ENCODE measurements around the gene RNASE8. TPM values are rescaled to one million over a fixed set of nuclear protein-coding genes. Genes with fewer than 3 reads are reported as not detected.

Gene RNASE8
- total RNA-seq, 1 experiment from 2014 or later, result not detected

DNA sequence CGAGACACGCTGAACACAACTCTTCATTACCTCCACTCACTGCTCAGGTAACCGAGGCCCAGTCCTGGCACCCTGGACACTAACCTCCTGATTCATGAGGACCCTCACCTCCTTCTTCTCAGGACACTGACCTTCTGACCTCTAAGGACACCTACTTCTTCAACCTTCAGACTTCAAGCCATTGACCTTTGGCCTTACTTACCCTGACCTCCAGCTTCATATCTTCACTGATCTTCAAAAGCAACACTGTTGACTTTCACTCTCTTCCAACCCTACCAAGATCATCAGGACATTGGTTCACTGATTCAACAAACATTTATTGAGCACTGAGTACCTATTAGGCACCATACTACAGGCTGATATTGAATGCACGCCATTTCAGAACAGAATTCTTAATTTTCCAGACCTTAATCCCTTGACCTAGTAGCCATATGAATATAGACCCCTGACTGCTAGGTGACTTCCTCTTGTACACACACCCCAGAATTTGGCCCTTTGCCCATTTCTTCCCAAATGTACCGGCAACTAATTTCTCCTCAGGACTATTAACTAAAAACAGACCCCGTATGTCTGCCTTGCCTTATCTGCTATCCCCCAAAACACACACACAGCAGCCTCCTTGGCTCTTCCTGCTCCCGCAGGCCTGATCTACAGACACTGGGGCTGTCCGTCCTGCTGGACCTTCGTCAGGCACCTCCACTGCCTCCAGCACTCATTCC lies 18.3 kb downstream of the RNASE8 start:
- ATAC-seq, result no peak
- Histone ChIP-seq H3K27me3 (ENCODE audit: low read length) (peaks cover 18% of the 10 kb centered on the region), H3K79me2 (ENCODE audit: low read length) (no peaks in the 10 kb centered on the region), H3K9me3 (ENCODE audit: low read length) (no peaks in the 10 kb centered on the region), H4K20me1 (ENCODE audit: low read length) (no peaks in the 10 kb centered on the region), H2AFZ (ENCODE audit: low read length) (no peak overlapping the region), H3K27ac (ENCODE audit: low read length) (no peak overlapping the region), H3K9ac (ENCODE audit: low read length) (no peak overlapping the region), H3K4me2 (ENCODE audit: low read length) (no peak overlapping the region), H3K4me1 (ENCODE audit: insufficient read depth, low read length) (no peaks in the 10 kb centered on the region), H3K9me2 (replicated peaks; ENCODE audit: low read length) (no peaks in the 10 kb centered on the region), H3F3A (ENCODE audit: low read length, unreplicated experiment) (no peaks in the 10 kb centered on the region), H3K36me3 (ENCODE audit: low read depth, low read length) (no peaks in the 10 kb centered on the region), H3K4me3 (ENCODE audit: low read length) (no peak overlapping the region)
- no peak for DNase-seq
- ChIA-PET POLR2A (ENCODE audit: unreplicated experiment) (no interaction called here), CTCF (no interaction called here)
- no TSS peak for BruUV-seq (replicated peaks)
- TF ChIP-seq EZH2phosphoT487 (IDR thresholded peaks at IDR 0.05; ENCODE audit: borderline replicate concordance, low read length) (no peak), EZH2 (IDR thresholded peaks at IDR 0.05; ENCODE audit: low read length, unreplicated experiment) (no peak)
- TF ChIP-seq, protein P1, sequence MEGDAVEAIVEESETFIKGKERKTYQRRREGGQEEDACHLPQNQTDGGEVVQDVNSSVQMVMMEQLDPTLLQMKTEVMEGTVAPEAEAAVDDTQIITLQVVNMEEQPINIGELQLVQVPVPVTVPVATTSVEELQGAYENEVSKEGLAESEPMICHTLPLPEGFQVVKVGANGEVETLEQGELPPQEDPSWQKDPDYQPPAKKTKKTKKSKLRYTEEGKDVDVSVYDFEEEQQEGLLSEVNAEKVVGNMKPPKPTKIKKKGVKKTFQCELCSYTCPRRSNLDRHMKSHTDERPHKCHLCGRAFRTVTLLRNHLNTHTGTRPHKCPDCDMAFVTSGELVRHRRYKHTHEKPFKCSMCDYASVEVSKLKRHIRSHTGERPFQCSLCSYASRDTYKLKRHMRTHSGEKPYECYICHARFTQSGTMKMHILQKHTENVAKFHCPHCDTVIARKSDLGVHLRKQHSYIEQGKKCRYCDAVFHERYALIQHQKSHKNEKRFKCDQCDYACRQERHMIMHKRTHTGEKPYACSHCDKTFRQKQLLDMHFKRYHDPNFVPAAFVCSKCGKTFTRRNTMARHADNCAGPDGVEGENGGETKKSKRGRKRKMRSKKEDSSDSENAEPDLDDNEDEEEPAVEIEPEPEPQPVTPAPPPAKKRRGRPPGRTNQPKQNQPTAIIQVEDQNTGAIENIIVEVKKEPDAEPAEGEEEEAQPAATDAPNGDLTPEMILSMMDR (conservative IDR thresholded peaks at IDR 0.05; ENCODE audit: low read depth, low read length), result no peak
- intact Hi-C loops (cut with micrococcal nuclease), result no loop called here

DNA sequence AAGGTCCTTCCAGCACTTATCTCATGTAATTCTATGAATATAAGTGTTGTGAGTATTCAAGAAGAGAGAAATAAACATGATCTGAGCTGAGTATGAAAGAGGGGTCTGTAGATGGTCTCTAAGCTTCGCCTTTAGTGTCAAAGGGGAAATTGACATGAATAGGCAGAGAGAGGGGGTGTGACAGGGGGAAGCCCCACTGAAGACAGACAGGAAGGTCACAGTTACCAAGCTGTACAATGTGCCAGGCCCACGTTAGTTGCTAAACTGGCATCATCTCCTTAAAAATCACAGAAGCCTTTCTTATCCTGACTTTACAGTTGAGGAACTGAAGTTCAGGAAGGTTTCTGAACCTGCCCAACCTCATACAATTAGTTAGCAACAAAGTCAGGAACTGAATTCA lies 20.1 kb downstream of the RNASE8 start:
- TF ChIP-seq EZH2 (IDR thresholded peaks at IDR 0.05; ENCODE audit: low read length, unreplicated experiment) (no peak), EZH2phosphoT487 (IDR thresholded peaks at IDR 0.05; ENCODE audit: borderline replicate concordance, low read length) (no peak)
- TF ChIP-seq, protein P1 (conservative IDR thresholded peaks at IDR 0.05; ENCODE audit: low read depth, low read length), result no peak
- no peak overlapping the region for H3K4me3 ChIP-seq (ENCODE audit: low read length)

DNA sequence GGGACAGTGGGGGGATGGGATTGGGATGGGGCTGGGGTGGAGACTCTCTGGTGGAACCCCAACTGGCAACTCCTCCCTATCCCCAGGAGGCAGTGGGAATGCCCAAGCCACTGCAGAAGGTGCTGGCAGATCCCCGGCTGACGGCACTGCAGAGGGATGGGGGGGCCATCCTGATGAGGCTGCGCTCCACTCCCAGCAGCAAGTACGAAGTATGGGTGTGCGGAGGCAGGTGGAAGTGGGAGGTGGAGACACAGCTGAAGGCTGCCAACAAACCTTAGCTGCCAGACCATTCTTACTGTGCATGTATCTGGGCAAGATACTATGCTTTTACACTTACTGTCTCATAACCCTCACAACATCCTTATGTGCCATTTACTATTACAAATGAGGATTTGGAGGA lies 20.7 kb downstream of the RNASE8 start:
- no peaks in the 10 kb centered on the region for H3K79me2 ChIP-seq (ENCODE audit: low read length)
- no peak overlapping the region for H3K9ac ChIP-seq (ENCODE audit: low read length)
- no peaks in the 10 kb centered on the region for H3K9me3 ChIP-seq (ENCODE audit: low read length)
- H3K4me1 ChIP-seq (ENCODE audit: insufficient read depth, low read length), result no peaks in the 10 kb centered on the region
- no TSS peak for BruUV-seq (replicated peaks)
- no peaks in the 10 kb centered on the region for H4K20me1 ChIP-seq (ENCODE audit: low read length)
- TF ChIP-seq, protein P1 (conservative IDR thresholded peaks at IDR 0.05; ENCODE audit: low read depth, low read length), result no peak
- no peak for TF ChIP-seq EZH2 (IDR thresholded peaks at IDR 0.05; ENCODE audit: low read length, unreplicated experiment)
- no peak for TF ChIP-seq EZH2phosphoT487 (IDR thresholded peaks at IDR 0.05; ENCODE audit: borderline replicate concordance, low read length)
- no peaks in the 10 kb centered on the region for H3K36me3 ChIP-seq (ENCODE audit: low read depth, low read length)
- CTCF ChIA-PET, result no interaction called here
- H3K9me2 ChIP-seq (replicated peaks; ENCODE audit: low read length), result no peaks in the 10 kb centered on the region
- H3K27me3 ChIP-seq (ENCODE audit: low read length), result peaks cover 7% of the 10 kb centered on the region; the same call in 1 of the 2 replicates
- H2AFZ ChIP-seq (ENCODE audit: low read length), result no peak overlapping the region
- POLR2A ChIA-PET (ENCODE audit: unreplicated experiment), result no interaction called here
- no peak overlapping the region for H3K4me2 ChIP-seq (ENCODE audit: low read length)
- H3F3A ChIP-seq (ENCODE audit: low read length, unreplicated experiment), result no peaks in the 10 kb centered on the region
- intact Hi-C loops (cut with micrococcal nuclease), result no loop called here
- no peak overlapping the region for H3K4me3 ChIP-seq (ENCODE audit: low read length)
- ATAC-seq (no peak), DNase-seq (no peak)
- no peak overlapping the region for H3K27ac ChIP-seq (ENCODE audit: low read length)

More for the DNA sequence above, 20.1 kb downstream of the RNASE8 start:
- intact Hi-C loops (cut with micrococcal nuclease), result no loop called here
- BruUV-seq (replicated peaks), result no TSS peak
- Histone ChIP-seq H3K9ac (ENCODE audit: low read length) (no peak overlapping the region), H3K9me3 (ENCODE audit: low read length) (no peaks in the 10 kb centered on the region), H3K27me3 (ENCODE audit: low read length) (peaks cover 7% of the 10 kb centered on the region; the same call in 1 of the 2 replicates), H3K9me2 (replicated peaks; ENCODE audit: low read length) (no peaks in the 10 kb centered on the region), H2AFZ (ENCODE audit: low read length) (no peak overlapping the region), H3F3A (ENCODE audit: low read length, unreplicated experiment) (no peaks in the 10 kb centered on the region), H3K36me3 (ENCODE audit: low read depth, low read length) (no peaks in the 10 kb centered on the region), H3K4me2 (ENCODE audit: low read length) (no peak overlapping the region), H3K79me2 (ENCODE audit: low read length) (no peaks in the 10 kb centered on the region), H3K4me1 (ENCODE audit: insufficient read depth, low read length) (no peaks in the 10 kb centered on the region), H3K27ac (ENCODE audit: low read length) (no peak overlapping the region), H4K20me1 (ENCODE audit: low read length) (no peaks in the 10 kb centered on the region)
- POLR2A ChIA-PET (ENCODE audit: unreplicated experiment), result no interaction called here
- ATAC-seq, result no peak
- no peak for DNase-seq
- CTCF ChIA-PET, result no interaction called here

All from PC-3 (cell line).